Neural cell (in vitro differentiated cells): ENCODE data around the gene UBC.

ENCODE experiments used
- CTCF ChIP-seq: fragments of 450-650 bp; IDR thresholded peaks from 2 replicates; pipeline ENCODE4 v1.5.1; 2014; ENCODE audit warnings: antibody characterized with exemption, mild to moderate bottlenecking, moderate library complexity; ENCODE audit not compliant: poor library complexity, severe bottlenecking
- EP300 ChIP-seq: fragments of 450-650 bp; conservative IDR thresholded peaks from 2 replicates; pipeline ENCODE4 v1.6.1; 2014; ENCODE audit warnings: antibody characterized with exemption, mild to moderate bottlenecking, moderate library complexity; ENCODE audit not compliant: poor library complexity, severe bottlenecking
- EZH2 ChIP-seq: fragments of 200-600, 300-800 bp; shearing (Covaris generic), sonication (generic); IDR thresholded peaks from 2 replicates; pipeline ENCODE4 v1.6.1; 2014; ENCODE audit warnings: antibody characterized with exemption, low read length, borderline replicate concordance, mild to moderate bottlenecking; ENCODE audit not compliant: insufficient read depth, poor library complexity, severe bottlenecking
- MXI1 ChIP-seq: fragments of 450-650 bp; conservative IDR thresholded peaks from 2 replicates; pipeline ENCODE4 v1.6.1; 2014; ENCODE audit warnings: antibody characterized with exemption, mild to moderate bottlenecking; ENCODE audit not compliant: poor library complexity, severe bottlenecking
- POLR2AphosphoS5 ChIP-seq: IDR thresholded peaks from 2 replicates; pipeline ENCODE4 v1.6.1; 2012
- RAD21 ChIP-seq: fragments of 450-650 bp; conservative IDR thresholded peaks from 2 replicates; pipeline ENCODE4 v1.6.1; 2014; ENCODE audit warnings: antibody characterized with exemption, mild to moderate bottlenecking, moderate library complexity
- REST ChIP-seq: IDR thresholded peaks from 2 replicates; pipeline ENCODE4 v1.6.1; 2012; ENCODE audit warnings: borderline replicate concordance
- TAF1 ChIP-seq: IDR thresholded peaks from 2 replicates; pipeline ENCODE4 v1.6.1; 2012; ENCODE audit warnings: low read depth

GRCh38 chr12:124938108-124938507, 23.7 kb upstream of the UBC start:
- TF ChIP-seq POLR2AphosphoS5 (no peak), CTCF (no peak), EZH2 (no peak), EP300 (no peak), REST (no peak), MXI1 (no peak), TAF1 (no peak), RAD21 (no peak)
